GM10248 (cell line): ENCODE data around the gene SLC25A21.

Experiments
- CTCF ChIA-PET: fragments of 300-600 bp; sonication (Branson Sonifier 250); formaldehyde crosslinking; extraction: SDS; loops from one replicate; lab custom pipeline; 2021; ENCODE audit warnings: antibody characterized with exemption; lab: Yijun Ruan, JAX
- POLR2A ChIA-PET: fragments of 350-650 bp; sonication (Branson Sonifier 250); formaldehyde crosslinking; extraction: SDS; loops from one replicate; lab custom pipeline; 2020; ENCODE audit warnings: antibody characterized with exemption; lab: Yijun Ruan, JAX
- DNase-seq: peaks from one replicate; pipeline ENCODE4 v3.0.0; 2012; ENCODE audit errors: extremely low spot score
- TF ChIP-seq, protein P1 (sequence below): IDR thresholded peaks from 2 replicates; pipeline ENCODE4 v1.5.1; 2012; ENCODE audit warnings: mild to moderate bottlenecking, low read depth; ENCODE audit errors: extremely low read depth, missing control alignments, control extremely low read depth

The SLC25A21 gene

GRCh38 chr14:36719823-36720222, 452.6 kb downstream of the SLC25A21 start:
- TF ChIP-seq, protein P1, sequence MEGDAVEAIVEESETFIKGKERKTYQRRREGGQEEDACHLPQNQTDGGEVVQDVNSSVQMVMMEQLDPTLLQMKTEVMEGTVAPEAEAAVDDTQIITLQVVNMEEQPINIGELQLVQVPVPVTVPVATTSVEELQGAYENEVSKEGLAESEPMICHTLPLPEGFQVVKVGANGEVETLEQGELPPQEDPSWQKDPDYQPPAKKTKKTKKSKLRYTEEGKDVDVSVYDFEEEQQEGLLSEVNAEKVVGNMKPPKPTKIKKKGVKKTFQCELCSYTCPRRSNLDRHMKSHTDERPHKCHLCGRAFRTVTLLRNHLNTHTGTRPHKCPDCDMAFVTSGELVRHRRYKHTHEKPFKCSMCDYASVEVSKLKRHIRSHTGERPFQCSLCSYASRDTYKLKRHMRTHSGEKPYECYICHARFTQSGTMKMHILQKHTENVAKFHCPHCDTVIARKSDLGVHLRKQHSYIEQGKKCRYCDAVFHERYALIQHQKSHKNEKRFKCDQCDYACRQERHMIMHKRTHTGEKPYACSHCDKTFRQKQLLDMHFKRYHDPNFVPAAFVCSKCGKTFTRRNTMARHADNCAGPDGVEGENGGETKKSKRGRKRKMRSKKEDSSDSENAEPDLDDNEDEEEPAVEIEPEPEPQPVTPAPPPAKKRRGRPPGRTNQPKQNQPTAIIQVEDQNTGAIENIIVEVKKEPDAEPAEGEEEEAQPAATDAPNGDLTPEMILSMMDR = no peak
- POLR2A ChIA-PET = no interaction called here
- CTCF ChIA-PET = interaction anchor here (1.7 kb wide), 1 partner anchor 8 kb away, joined by 5 read pairs; no protein-coding TSS in a partner anchor
- no peak for DNase-seq

GRCh38 chr14:36718216-36718615, 454.2 kb downstream of the SLC25A21 start:
- DNase-seq = no peak
- TF ChIP-seq, protein P1 = no peak
- POLR2A ChIA-PET = no interaction called here
- CTCF ChIA-PET = interaction anchor here (1.7 kb wide), 1 partner anchor 9 kb away, joined by 5 read pairs; no protein-coding TSS in a partner anchor

GRCh38 chr14:36717363-36717762, 455.0 kb downstream of the SLC25A21 start:
- ChIA-PET POLR2A (no interaction called here), CTCF (interaction anchor here (0.7 kb wide), 1 partner anchor 52 kb away, joined by 3 read pairs; no protein-coding TSS in a partner anchor)
- no peak for DNase-seq
- TF ChIP-seq, protein P1 = no peak

DNA sequence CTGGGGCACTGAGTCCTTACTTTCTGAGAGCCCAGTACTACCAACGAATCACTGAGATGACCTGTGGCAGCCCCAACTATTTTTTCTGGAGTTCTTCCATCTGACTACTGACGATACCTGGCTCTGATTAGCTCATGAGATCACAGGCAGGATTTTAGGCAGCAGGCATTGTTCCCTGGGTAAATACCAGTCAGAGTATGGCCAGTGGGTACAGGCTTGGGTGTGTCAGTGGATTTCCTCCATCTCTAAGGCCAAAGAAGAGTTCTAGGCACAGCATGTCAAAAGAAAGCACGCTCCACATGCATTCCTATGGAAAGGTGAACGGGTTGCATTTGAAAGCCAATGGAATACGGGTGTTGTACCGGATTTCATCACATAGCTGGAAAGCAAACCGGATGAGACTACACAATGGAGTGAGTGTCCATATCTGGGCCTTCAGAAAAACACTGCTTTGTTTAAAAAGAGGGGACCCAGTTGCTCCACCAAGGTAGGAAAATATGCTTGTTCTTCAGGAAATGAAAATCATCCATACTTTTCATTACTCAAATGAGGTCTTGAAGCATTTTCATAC, 455.7 kb downstream of the SLC25A21 start:
- TF ChIP-seq, protein P1 = no peak
- ChIA-PET POLR2A (no interaction called here), CTCF (no interaction called here)
- DNase-seq = no peak

GRCh38 chr14:36713960-36714703, 458.3 kb downstream of the SLC25A21 start:
- TF ChIP-seq, protein P1 = no peak
- ChIA-PET CTCF (interaction anchor here (1.0 kb wide), 1 partner anchor 13 kb away, joined by 3 read pairs; no protein-coding TSS in a partner anchor), POLR2A (no interaction called here)
- no peak for DNase-seq

DNA sequence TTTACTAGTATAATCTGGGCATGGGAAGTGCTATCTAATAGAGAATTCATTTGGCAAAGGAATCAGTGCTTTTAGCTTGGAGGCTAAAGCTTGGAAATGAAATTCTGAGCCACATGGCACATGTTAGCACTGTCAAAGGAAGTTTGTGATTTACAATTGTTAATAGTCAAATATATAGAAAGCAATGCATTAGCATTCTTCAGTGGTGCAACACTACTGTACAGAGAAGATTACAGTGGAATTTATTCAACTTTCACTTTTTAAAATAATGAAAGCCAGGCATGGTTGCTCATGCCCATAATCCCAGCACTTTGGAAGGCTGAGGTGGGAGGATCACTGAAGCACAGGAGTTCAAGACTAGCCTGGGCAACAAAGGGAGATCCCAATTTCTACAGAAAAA, 464.8 kb downstream of the SLC25A21 start:
- CTCF ChIA-PET = interaction anchor here (1.5 kb wide), 1 partner anchor 102 kb away, joined by 3 read pairs; no protein-coding TSS in a partner anchor
- POLR2A ChIA-PET = no interaction called here
- TF ChIP-seq, protein P1 = no peak
- DNase-seq = no peak
